ENCODE measurements around the gene TMPRSS13.

GRCh38 chr11:117910941-117911655, 18.1 kb downstream of the TMPRSS13 start:
- TF ChIP-seq, protein P1, sequence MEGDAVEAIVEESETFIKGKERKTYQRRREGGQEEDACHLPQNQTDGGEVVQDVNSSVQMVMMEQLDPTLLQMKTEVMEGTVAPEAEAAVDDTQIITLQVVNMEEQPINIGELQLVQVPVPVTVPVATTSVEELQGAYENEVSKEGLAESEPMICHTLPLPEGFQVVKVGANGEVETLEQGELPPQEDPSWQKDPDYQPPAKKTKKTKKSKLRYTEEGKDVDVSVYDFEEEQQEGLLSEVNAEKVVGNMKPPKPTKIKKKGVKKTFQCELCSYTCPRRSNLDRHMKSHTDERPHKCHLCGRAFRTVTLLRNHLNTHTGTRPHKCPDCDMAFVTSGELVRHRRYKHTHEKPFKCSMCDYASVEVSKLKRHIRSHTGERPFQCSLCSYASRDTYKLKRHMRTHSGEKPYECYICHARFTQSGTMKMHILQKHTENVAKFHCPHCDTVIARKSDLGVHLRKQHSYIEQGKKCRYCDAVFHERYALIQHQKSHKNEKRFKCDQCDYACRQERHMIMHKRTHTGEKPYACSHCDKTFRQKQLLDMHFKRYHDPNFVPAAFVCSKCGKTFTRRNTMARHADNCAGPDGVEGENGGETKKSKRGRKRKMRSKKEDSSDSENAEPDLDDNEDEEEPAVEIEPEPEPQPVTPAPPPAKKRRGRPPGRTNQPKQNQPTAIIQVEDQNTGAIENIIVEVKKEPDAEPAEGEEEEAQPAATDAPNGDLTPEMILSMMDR (IDR thresholded peaks at IDR 0.05): no peak
- no peak for TF ChIP-seq ZFX (IDR thresholded peaks at IDR 0.05; ENCODE audit: borderline replicate concordance)

Data from 22Rv1 (cell line).